ENCODE measurements around the gene PRKAR1B. TPM values are rescaled to one million over a fixed set of nuclear protein-coding genes. Genes with fewer than 3 reads are reported as not detected.

The PRKAR1B gene
- total RNA-seq, 1 experiment from 2014 or later: 51.7 TPM

DNA sequence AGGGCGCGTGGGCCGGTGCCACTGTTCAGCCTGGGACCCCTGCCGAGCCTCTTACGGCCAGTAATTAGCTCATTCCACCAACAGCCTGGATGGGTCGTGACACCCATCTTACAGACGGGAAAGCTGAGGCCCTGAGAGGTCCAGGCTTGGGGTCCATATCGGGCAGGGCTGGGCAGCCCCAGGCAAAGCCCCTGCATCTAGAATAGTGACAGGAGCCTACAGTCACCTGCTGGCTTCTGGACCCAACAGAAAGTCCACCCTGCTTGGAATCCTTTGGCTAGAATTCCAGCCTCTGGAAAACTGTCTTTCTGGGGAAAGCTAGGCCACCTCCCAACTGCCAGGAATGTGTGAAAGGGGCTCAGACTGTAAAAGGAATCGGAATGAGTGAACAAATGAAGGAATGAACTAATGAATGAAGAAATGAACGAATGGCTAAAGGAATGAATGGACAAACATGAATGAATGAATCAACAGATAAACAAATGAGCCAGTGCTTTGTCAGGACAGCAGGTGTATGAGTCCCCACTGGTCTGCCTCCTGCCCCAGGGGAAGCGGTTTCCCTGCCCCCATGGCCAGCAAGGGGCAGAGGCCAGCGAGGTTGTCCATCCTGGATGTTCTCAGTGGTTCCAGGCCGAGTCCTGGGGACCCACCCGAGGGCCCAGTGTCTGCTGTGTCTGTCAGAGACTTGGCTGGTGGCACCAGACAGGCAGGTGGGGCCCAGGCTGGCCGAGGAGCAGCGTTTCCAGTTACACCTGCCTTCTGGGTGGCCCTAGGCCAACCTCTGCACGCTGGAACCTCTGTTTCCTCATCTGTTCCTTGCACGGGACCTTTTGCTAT lies 183.4 kb downstream of the PRKAR1B start:
- ChIA-PET CTCF (interaction anchor here (0.6 kb wide), 1 partner anchor 17 kb away, joined by 3 read pairs; no protein-coding TSS in a partner anchor), POLR2A (ENCODE audit: unreplicated experiment) (interaction anchor here (0.5 kb wide), 1 partner anchor 126 kb away, joined by 3 read pairs; no protein-coding TSS in a partner anchor)
- Histone ChIP-seq H3K79me2 (ENCODE audit: low read depth) (no peaks in the 10 kb centered on the region), H3K36me3 (ENCODE audit: low read depth) (no peaks in the 10 kb centered on the region), H4K20me1 (ENCODE audit: insufficient read depth) (no peaks in the 10 kb centered on the region), H3K4me2 (peak overlapping the region; percentile 75), H3F3A (ENCODE audit: insufficient read depth, low read depth) (peaks cover 44% of the 10 kb centered on the region), H3K27me3 (ENCODE audit: insufficient read depth, low read depth) (no peaks in the 10 kb centered on the region), H3K27ac (peak overlapping the region; percentile 79), H3K9me2 (ENCODE audit: insufficient read depth) (no peaks in the 10 kb centered on the region), H3K4me1 (replicated peaks; ENCODE audit: insufficient read depth) (peaks cover 54% of the 10 kb centered on the region), H3K4me3 (no peak overlapping the region), H3K9me3 (ENCODE audit: insufficient read depth, low read depth) (no peaks in the 10 kb centered on the region), H2AFZ (no peak overlapping the region; the same call in 1 of the 2 replicates)
- intact Hi-C loops (cut with micrococcal nuclease; ENCODE audit: unreplicated experiment): no loop called here
- TF ChIP-seq CTCF (conservative IDR thresholded peaks at IDR 0.05): no peak
- no peak for TF ChIP-seq EZH2 (IDR thresholded peaks at IDR 0.05; ENCODE audit: low read depth)
- TSS peak; percentile 21 for BruUV-seq (replicated peaks)
- DNase-seq: peak in 1 of 2 experiments; percentile 38

- no peaks in the 10 kb centered on the region for H4K20me1 ChIP-seq (ENCODE audit: insufficient read depth)
- peak overlapping the region; percentile 75 for H3K4me2 ChIP-seq
- BruUV-seq (replicated peaks): no TSS peak
- peak overlapping the region; percentile 30; the same call in 1 of the 2 replicates for H3K4me3 ChIP-seq
- H2AFZ ChIP-seq: peak overlapping the region; percentile 66; the same call in 1 of the 2 replicates
- peak overlapping the region; percentile 79 for H3K27ac ChIP-seq
- H3K36me3 ChIP-seq (ENCODE audit: low read depth): no peaks in the 10 kb centered on the region
- H3K27me3 ChIP-seq (ENCODE audit: insufficient read depth, low read depth): no peaks in the 10 kb centered on the region
- no peak for TF ChIP-seq EZH2 (IDR thresholded peaks at IDR 0.05; ENCODE audit: low read depth)
- TF ChIP-seq CTCF (conservative IDR thresholded peaks at IDR 0.05): no peak
- H3K79me2 ChIP-seq (ENCODE audit: low read depth): no peaks in the 10 kb centered on the region
- peaks cover 49% of the 10 kb centered on the region for H3F3A ChIP-seq (ENCODE audit: insufficient read depth, low read depth)
- intact Hi-C loops (cut with micrococcal nuclease; ENCODE audit: unreplicated experiment): no loop called here
- peaks cover 62% of the 10 kb centered on the region for H3K4me1 ChIP-seq (replicated peaks; ENCODE audit: insufficient read depth)
- H3K9me2 ChIP-seq (ENCODE audit: insufficient read depth): no peaks in the 10 kb centered on the region
- ChIA-PET POLR2A (ENCODE audit: unreplicated experiment) (interaction anchor here (0.5 kb wide), 1 partner anchor 127 kb away, joined by 3 read pairs; no protein-coding TSS in a partner anchor), CTCF (interaction anchor here (0.6 to 0.7 kb wide), 2 partner anchors 17 to 91 kb away, joined by 3 to 5 read pairs; no protein-coding TSS in a partner anchor)
- peak; percentile 89 for DNase-seq
- H3K9me3 ChIP-seq (ENCODE audit: insufficient read depth, low read depth): no peaks in the 10 kb centered on the region
These were observed 184.2 kb downstream of the PRKAR1B start for GRCh38 chr7:542713-543500.

DNA sequence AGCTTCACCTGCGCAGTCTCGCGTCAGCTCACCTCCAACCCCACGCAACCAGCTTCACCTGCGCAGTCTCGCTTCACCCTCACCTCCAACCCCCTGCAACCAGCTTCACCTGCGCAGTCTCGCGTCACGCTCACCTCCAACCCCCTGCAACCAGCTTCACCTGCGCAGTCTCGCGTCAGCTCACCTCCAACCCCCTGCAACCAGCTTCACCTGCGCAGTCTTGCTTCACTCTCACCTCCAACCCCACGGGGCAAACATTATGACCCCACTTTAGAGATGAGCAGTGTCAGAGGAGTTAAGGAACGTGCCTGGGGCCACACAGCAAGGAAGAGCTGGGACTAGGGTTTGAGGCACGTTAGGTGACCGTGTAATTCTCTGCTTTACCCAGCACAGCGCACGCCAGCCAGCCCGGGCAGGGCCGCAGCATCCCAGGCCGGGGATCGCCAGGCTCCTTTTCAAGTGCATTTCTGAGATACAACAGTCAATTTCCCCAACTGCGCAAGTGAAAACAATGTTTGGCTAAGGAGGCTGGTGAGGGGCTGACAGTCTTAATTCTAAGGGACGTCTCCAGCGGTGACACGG lies 184.9 kb downstream of the PRKAR1B start:
- Histone ChIP-seq H2AFZ (no peak overlapping the region), H3K4me2 (peak overlapping the region; percentile 75), H3K9me3 (ENCODE audit: insufficient read depth, low read depth) (no peaks in the 10 kb centered on the region), H3K4me3 (peak overlapping the region; percentile 30; the same call in 1 of the 2 replicates), H3F3A (ENCODE audit: insufficient read depth, low read depth) (peaks cover 51% of the 10 kb centered on the region), H3K27me3 (ENCODE audit: insufficient read depth, low read depth) (no peaks in the 10 kb centered on the region), H3K79me2 (ENCODE audit: low read depth) (no peaks in the 10 kb centered on the region), H3K4me1 (replicated peaks; ENCODE audit: insufficient read depth) (peaks cover 69% of the 10 kb centered on the region), H4K20me1 (ENCODE audit: insufficient read depth) (no peaks in the 10 kb centered on the region), H3K27ac (peak overlapping the region; percentile 79), H3K36me3 (ENCODE audit: low read depth) (no peaks in the 10 kb centered on the region), H3K9me2 (ENCODE audit: insufficient read depth) (no peaks in the 10 kb centered on the region)
- BruUV-seq (replicated peaks): no TSS peak
- TF ChIP-seq EZH2 (IDR thresholded peaks at IDR 0.05; ENCODE audit: low read depth): no peak
- TF ChIP-seq CTCF (conservative IDR thresholded peaks at IDR 0.05): no peak
- intact Hi-C loops (cut with micrococcal nuclease; ENCODE audit: unreplicated experiment): no loop called here
- ChIA-PET CTCF (interaction anchor here (0.7 kb wide), 1 partner anchor 92 kb away, joined by 5 read pairs; no protein-coding TSS in a partner anchor), POLR2A (ENCODE audit: unreplicated experiment) (interaction anchor here (0.6 kb wide), 1 partner anchor 16 kb away, joined by 3 read pairs; no protein-coding TSS in a partner anchor)
- DNase-seq: no peak

All from PC-9 (cell line).